Ovary (tissue), 9 donors: ENCODE measurements around the gene TRIP6. TPM values are rescaled to one million over a fixed set of nuclear protein-coding genes. Genes with fewer than 3 reads are reported as not detected.

Experiments
- DNase-seq, 5 donors: peaks; one replicate each; pipeline ENCODE4 v3.0.0-alpha.2; 2019 to 2020
- H3K27ac ChIP-seq, 2 donors: fragments of 200-600 bp; one replicate each; pipeline versions ENCODE4 v1.5.1 to v1.8.0; 2019 to 2022
- H3K27me3 ChIP-seq: fragments of 200-600 bp; one replicate; pipeline ENCODE4 v1.8.0; 2022
- H3K36me3 ChIP-seq: fragments of 200-600 bp; sonication (generic); one replicate; pipeline ENCODE4 v1.5.1; 2019
- H3K4me1 ChIP-seq: one replicate; pipeline ENCODE4 v1.8.1; 2013; ENCODE audit warnings: mild to moderate bottlenecking, moderate library complexity; ENCODE audit not compliant: insufficient read depth
- H3K4me3 ChIP-seq: fragments of 200-600 bp; sonication (generic); one replicate; pipeline ENCODE4 v1.5.1; 2017
- H3K9me3 ChIP-seq, 2 donors: fragments of 200-600 bp in 1 of 2; sonication (generic) in 1 of 2; one replicate each; pipeline versions ENCODE4 v1.5.1 to v1.8.1; 2013 to 2019; ENCODE audit warnings: mild to moderate bottlenecking in 1 of 2, moderate library complexity in 1 of 2
- CTCF ChIP-seq, 3 donors: fragments of 450-650 bp in 2 of 3; fragments of 200-600 bp in 1 of 3; IDR thresholded peaks; one replicate each; pipeline versions ENCODE4 v1.5.1 to v1.8.0; 2016 to 2022; ENCODE audit warnings: antibody characterized with exemption in 3 of 3, mild to moderate bottlenecking in 1 of 3
- EP300 ChIP-seq: sonication (generic); formaldehyde crosslinking; IDR thresholded peaks from one replicate; pipeline ENCODE4 v1.6.1; 2017; ENCODE audit warnings: antibody characterized with exemption
- POLR2A ChIP-seq: fragments of 450-650 bp; IDR thresholded peaks from one replicate; pipeline ENCODE4 v1.6.1; 2017; ENCODE audit warnings: antibody characterized with exemption, mild to moderate bottlenecking, moderate library complexity
- WGBS, 3 donors: extraction: QIAGEN DNeasy Blood & Tissue Kit in 1 of 3; methylation state at CpG; one replicate each; pipeline versions ENCODE4 v1.1.5 to v1.1.7; 2013 to 2017; 5-methylcytosine and 5-hydroxymethylcytosine counted together
- intact Hi-C, 4 donors: fragments of 100-400 bp; cut with DNase I; formaldehyde crosslinking; loops; one replicate each; pipeline versions ENCODE4 v1.11.0 to v1.15.1; 2022 to 2023
- polyA plus RNA-seq, 2 donors: library from polyadenylated mRNA; stranded (reverse); fragments of 200-250 nt in 1 of 2; fragments of 350-450 nt in 1 of 2; fragmentation: Illumina TruSeq in 1 of 2; extraction: RNeasy Lipid Tissue Mini Kit (QIAGEN cat#74804) in 1 of 2; gene quantifications; one replicate each; pipeline ENCODE4 v1.2.3, GENCODE V29; 2013 to 2014
- total RNA-seq, 7 donors: library from RNA; depleted of rRNA in 2 of 7; stranded (reverse); fragments of >200 nt in 2 of 7; fragmentation: NEBNext Ultra II Directional in 3 of 7; extraction: Animal tissue kit (Norgen Biotek cat#: 25700) in 3 of 7; gene quantifications; one replicate each; pipeline versions ENCODE4 v1.1.0 to v1.2.4, GENCODE V29; 2016 to 2023
- donor health status: DM: no; HTN: no; CAD: no; lungs with moderate emphysema.
- donor health status: DM: no; HTN: no; CAD: no.
- donor health status: Bipolar disorder and iron deficiency.
- donor health status: DM: yes; HTN: yes; CAD: no.
- donor health status: DM: no; HTN: no; CAD: no.
- donor health status: DM: yes; HTN: yes; CAD: no.

The TRIP6 gene
- total and polyA plus RNA-seq, 9 donors: 17.3 to 98.8 (median 72.5) TPM

- Histone ChIP-seq H3K36me3 (no peaks in the 10 kb centered on the region), H3K9me3 (no peaks in the 10 kb centered on the region), H3K4me3 (no peak overlapping the region), H3K27ac (no peak overlapping the region), H3K4me1 (no peaks in the 10 kb centered on the region), H3K27me3 (no peaks in the 10 kb centered on the region)
- 90 to 95% (median 90%) methylated on average over 10 of the region's 10 CpGs for WGBS, 3 donors
- intact Hi-C loops: loop anchor here in 3 of 4 donors (10.0 kb wide), 3 partner anchors 51 to 381 kb away; partner anchors contain the start of genes FBXO24 (in 1 of the 3), LRCH4 (in 1 of the 3) and TSC22D4 (in 1 of the 3)
- no peak for DNase-seq
- TF ChIP-seq EP300: no peak
- no peak for TF ChIP-seq POLR2A
- TF ChIP-seq CTCF (IDR thresholded peaks at IDR 0.05): no peak
Measured at GRCh38 chr7:100855515-100855914, 11.7 kb upstream of the TRIP6 start.

- TF ChIP-seq CTCF (IDR thresholded peaks at IDR 0.05) (no peak), POLR2A (no peak), EP300 (no peak)
- no peaks in the 10 kb centered on the region for H3K36me3 ChIP-seq
Measured at GRCh38 chr7:100856871-100857282, 10.3 kb upstream of the TRIP6 start.

GRCh38 chr7:100859856-100860255 lies 7.3 kb upstream of the TRIP6 start:
- no peaks in the 10 kb centered on the region for H3K27me3 ChIP-seq
- DNase-seq: no peak
- no peaks in the 10 kb centered on the region for H3K36me3 ChIP-seq
- no peaks in the 10 kb centered on the region for H3K9me3 ChIP-seq
- no peaks in the 10 kb centered on the region for H3K4me1 ChIP-seq
- H3K4me3 ChIP-seq: no peak overlapping the region
- 83 to 90% (median 84%) methylated on average over 15 of the region's 15 CpGs for WGBS, 3 donors
- intact Hi-C loops: loop anchor here (10.0 kb wide), 4 partner anchors 55 to 385 kb away; partner anchors contain the start of genes TSC22D4 (in 3 of the 4), FBXO24 (in 1 of the 4), LRCH4 (in 1 of the 4) and POP7 (in 1 of the 4)
- TF ChIP-seq EP300 (no peak), POLR2A (no peak), CTCF (IDR thresholded peaks at IDR 0.05) (no peak)
- H3K27ac ChIP-seq: no peak overlapping the region

More at GRCh38 chr7:100856871-100857282, 10.3 kb upstream of the TRIP6 start:
- Histone ChIP-seq H3K4me3 (no peak overlapping the region), H3K27me3 (no peaks in the 10 kb centered on the region), H3K27ac (no peak overlapping the region), H3K4me1 (no peaks in the 10 kb centered on the region), H3K9me3 (no peaks in the 10 kb centered on the region)
- intact Hi-C loops: loop anchor here in 3 of 4 donors (10.0 kb wide), 3 partner anchors 52 to 382 kb away; partner anchors contain the start of genes FBXO24 (in 1 of the 3), LRCH4 (in 1 of the 3) and TSC22D4 (in 1 of the 3)
- WGBS, 3 donors: 85 to 88% (median 86%) methylated on average over 16 of the region's 16 CpGs
- DNase-seq: no peak

- TF ChIP-seq EP300: no peak
- TF ChIP-seq POLR2A: no peak
- no peak for TF ChIP-seq CTCF (IDR thresholded peaks at IDR 0.05)
- H3K9me3 ChIP-seq: no peaks in the 10 kb centered on the region
- no peaks in the 10 kb centered on the region for H3K36me3 ChIP-seq
- DNase-seq: no peak
- no peaks in the 10 kb centered on the region for H3K4me1 ChIP-seq
- H3K27me3 ChIP-seq: no peaks in the 10 kb centered on the region
- H3K4me3 ChIP-seq: no peak overlapping the region
- H3K27ac ChIP-seq: no peak overlapping the region
- 88 to 92% (median 91%) methylated on average over 18 of the region's 18 CpGs for WGBS, 3 donors
- intact Hi-C loops: loop anchor here in 3 of 4 donors (10.0 kb wide), 2 partner anchors 156 to 386 kb away; partner anchors contain the start of genes TSC22D4 (in 2 of the 3) and POP7 (in 1 of the 3)
Measured at GRCh38 chr7:100860702-100861615, 6.2 kb upstream of the TRIP6 start.
